WTC11 (cell line): ENCODE data around the gene SH2D4B.

Source experiments
- NFYB ChIP-seq: sonication (generic); formaldehyde crosslinking; conservative IDR thresholded peaks from 2 replicates; pipeline ENCODE4 v1.8.0; 2022; ENCODE audit warnings: low read depth, missing genetic modification reagents
- TF ChIP-seq, protein P1 (sequence below): fragments of 200-600 bp; IDR thresholded peaks from 2 replicates; pipeline ENCODE4 v1.8.0; 2022; ENCODE audit warnings: antibody characterized with exemption
- TF ChIP-seq, protein P2 (sequence below): sonication (generic); formaldehyde crosslinking; IDR thresholded peaks from 2 replicates; pipeline ENCODE4 v1.8.0; 2022; ENCODE audit warnings: mild to moderate bottlenecking, missing genetic modification reagents

DNA sequence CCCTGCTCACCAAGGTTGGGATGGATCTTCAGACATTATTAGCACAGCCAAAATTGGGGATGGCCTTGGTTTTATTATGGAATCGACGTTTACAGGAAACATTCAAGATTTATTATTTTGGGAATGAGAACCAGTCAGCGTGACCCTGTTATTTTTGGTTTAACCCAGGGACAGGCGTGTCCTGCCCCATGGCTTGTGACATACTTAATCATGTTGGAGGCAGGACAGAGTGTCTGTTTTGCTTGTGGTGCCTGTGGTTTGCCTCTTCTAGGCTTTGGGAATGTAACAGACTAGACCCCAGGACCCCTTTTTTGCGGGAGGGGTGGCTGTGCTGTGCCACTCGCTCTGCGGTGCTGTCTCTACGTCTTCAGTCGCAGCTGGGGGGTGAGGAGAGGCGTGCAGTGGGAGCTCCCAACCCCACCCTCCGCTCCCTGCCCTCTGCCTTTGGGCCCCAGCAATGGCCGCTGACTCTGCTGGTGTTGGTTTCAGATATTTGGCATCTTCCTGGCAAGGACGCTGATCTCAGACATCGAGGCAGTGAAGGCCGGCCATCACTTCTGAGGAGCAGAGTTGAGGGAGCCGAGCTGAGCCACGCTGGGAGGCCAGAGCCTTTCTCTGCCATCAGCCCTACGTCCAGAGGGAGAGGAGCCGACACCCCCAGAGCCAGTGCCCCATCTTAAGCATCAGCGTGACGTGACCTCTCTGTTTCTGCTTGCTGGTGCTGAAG lies 20.1 kb upstream of the SH2D4B start:
- TF ChIP-seq, protein P1, sequence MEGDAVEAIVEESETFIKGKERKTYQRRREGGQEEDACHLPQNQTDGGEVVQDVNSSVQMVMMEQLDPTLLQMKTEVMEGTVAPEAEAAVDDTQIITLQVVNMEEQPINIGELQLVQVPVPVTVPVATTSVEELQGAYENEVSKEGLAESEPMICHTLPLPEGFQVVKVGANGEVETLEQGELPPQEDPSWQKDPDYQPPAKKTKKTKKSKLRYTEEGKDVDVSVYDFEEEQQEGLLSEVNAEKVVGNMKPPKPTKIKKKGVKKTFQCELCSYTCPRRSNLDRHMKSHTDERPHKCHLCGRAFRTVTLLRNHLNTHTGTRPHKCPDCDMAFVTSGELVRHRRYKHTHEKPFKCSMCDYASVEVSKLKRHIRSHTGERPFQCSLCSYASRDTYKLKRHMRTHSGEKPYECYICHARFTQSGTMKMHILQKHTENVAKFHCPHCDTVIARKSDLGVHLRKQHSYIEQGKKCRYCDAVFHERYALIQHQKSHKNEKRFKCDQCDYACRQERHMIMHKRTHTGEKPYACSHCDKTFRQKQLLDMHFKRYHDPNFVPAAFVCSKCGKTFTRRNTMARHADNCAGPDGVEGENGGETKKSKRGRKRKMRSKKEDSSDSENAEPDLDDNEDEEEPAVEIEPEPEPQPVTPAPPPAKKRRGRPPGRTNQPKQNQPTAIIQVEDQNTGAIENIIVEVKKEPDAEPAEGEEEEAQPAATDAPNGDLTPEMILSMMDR = no peak
- TF ChIP-seq, protein P2, sequence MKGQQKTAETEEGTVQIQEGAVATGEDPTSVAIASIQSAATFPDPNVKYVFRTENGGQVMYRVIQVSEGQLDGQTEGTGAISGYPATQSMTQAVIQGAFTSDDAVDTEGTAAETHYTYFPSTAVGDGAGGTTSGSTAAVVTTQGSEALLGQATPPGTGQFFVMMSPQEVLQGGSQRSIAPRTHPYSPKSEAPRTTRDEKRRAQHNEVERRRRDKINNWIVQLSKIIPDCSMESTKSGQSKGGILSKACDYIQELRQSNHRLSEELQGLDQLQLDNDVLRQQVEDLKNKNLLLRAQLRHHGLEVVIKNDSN (CRISPR knock-in tag) = no peak
- no peak for TF ChIP-seq NFYB
